Suprapubic skin (tissue), 4 donors: ENCODE results near the gene NCOA5.

Experiments
- CTCF ChIP-seq, 2 donors: fragments of 200-600 bp in 1 of 2; fragments of 450-650 bp in 1 of 2; sonication (generic) in 1 of 2; IDR thresholded peaks; one replicate each; pipeline ENCODE4 v1.5.1; 2016 to 2019; ENCODE audit warnings: antibody characterized with exemption in 2 of 2, mild to moderate bottlenecking in 1 of 2, moderate library complexity in 1 of 2
- EP300 ChIP-seq: sonication (generic); formaldehyde crosslinking; IDR thresholded peaks from one replicate; pipeline ENCODE4 v1.6.1; 2017; ENCODE audit warnings: antibody characterized with exemption
- POLR2A ChIP-seq, 2 donors: fragments of 450-650 bp; IDR thresholded peaks; one replicate each; pipeline ENCODE4 v1.6.1; 2017; ENCODE audit warnings: antibody characterized with exemption in 2 of 2, mild to moderate bottlenecking in 2 of 2, moderate library complexity in 2 of 2
- POLR2AphosphoS5 ChIP-seq, 3 donors: sonication (generic); formaldehyde crosslinking; IDR thresholded peaks; one replicate each; pipeline ENCODE4 v1.6.1; 2017; ENCODE audit warnings: antibody characterized with exemption in 3 of 3

GRCh38 chr20:46031701-46032254 is 58.0 kb downstream of the NCOA5 start:
- TF ChIP-seq CTCF (IDR thresholded peaks at IDR 0.05): no peak
- no peak for TF ChIP-seq POLR2A (IDR thresholded peaks at IDR 0.05)
- no peak for TF ChIP-seq EP300
- no peak for TF ChIP-seq POLR2AphosphoS5 (IDR thresholded peaks at IDR 0.05)
